HL-60/S4 treated with phorbol 12-myristate 13-acetate at 8.2 ng/mL for 4 days and 3 days (cell line): ENCODE data around the gene ZNF407.

Experiments used
- in situ Hi-C: fragments of 300-500 bp; cut with MboI; formaldehyde crosslinking; loops from 2 replicates; pipeline ENCODE4 v1.15.0; 2022; ENCODE audit warnings: low sequenced_read_pairs

The ZNF407 gene

GRCh38 chr18:75036917-75037688 is 439.4 kb downstream of the ZNF407 start:
- in situ Hi-C loops = no loop called here

GRCh38 chr18:75037689-75037955 is 440.0 kb downstream of the ZNF407 start:
- in situ Hi-C loops = no loop called here

- in situ Hi-C loops = no loop called here
These were observed 443.9 kb downstream of the ZNF407 start for GRCh38 chr18:75041586-75041985.

GRCh38 chr18:75043478-75043877 is 445.8 kb downstream of the ZNF407 start:
- in situ Hi-C loops = no loop called here

- in situ Hi-C loops = no loop called here
These were observed 446.6 kb downstream of the ZNF407 start for GRCh38 chr18:75044296-75044695.

GRCh38 chr18:75044791-75045190 is 447.1 kb downstream of the ZNF407 start:
- in situ Hi-C loops = no loop called here

GRCh38 chr18:75045272-75045671 is 447.6 kb downstream of the ZNF407 start:
- in situ Hi-C loops = no loop called here

- in situ Hi-C loops = no loop called here
These were observed 449.7 kb downstream of the ZNF407 start for GRCh38 chr18:75047240-75047961.

GRCh38 chr18:75048776-75049454 is 451.2 kb downstream of the ZNF407 start:
- in situ Hi-C loops = no loop called here

- in situ Hi-C loops = no loop called here
These were observed 451.8 kb downstream of the ZNF407 start for GRCh38 chr18:75049455-75049789.

GRCh38 chr18:75051757-75052156 is 454.1 kb downstream of the ZNF407 start:
- in situ Hi-C loops = no loop called here

- in situ Hi-C loops = no loop called here
These were observed 454.8 kb downstream of the ZNF407 start for GRCh38 chr18:75052475-75052874.

GRCh38 chr18:75053028-75053629 is 455.5 kb downstream of the ZNF407 start:
- in situ Hi-C loops = no loop called here

GRCh38 chr18:75054046-75054445 is 456.4 kb downstream of the ZNF407 start:
- in situ Hi-C loops = no loop called here

- in situ Hi-C loops = no loop called here
These were observed 456.9 kb downstream of the ZNF407 start for GRCh38 chr18:75054611-75055010.

GRCh38 chr18:75057169-75057960 is 459.7 kb downstream of the ZNF407 start:
- in situ Hi-C loops = no loop called here

GRCh38 chr18:75060185-75060584 is 462.5 kb downstream of the ZNF407 start:
- in situ Hi-C loops = no loop called here

GRCh38 chr18:75062297-75062886 is 464.7 kb downstream of the ZNF407 start:
- in situ Hi-C loops = no loop called here

- in situ Hi-C loops = no loop called here
These were observed 465.5 kb downstream of the ZNF407 start for GRCh38 chr18:75063196-75063595.
